ENCODE data around the gene OPCML.

The OPCML gene

DNA sequence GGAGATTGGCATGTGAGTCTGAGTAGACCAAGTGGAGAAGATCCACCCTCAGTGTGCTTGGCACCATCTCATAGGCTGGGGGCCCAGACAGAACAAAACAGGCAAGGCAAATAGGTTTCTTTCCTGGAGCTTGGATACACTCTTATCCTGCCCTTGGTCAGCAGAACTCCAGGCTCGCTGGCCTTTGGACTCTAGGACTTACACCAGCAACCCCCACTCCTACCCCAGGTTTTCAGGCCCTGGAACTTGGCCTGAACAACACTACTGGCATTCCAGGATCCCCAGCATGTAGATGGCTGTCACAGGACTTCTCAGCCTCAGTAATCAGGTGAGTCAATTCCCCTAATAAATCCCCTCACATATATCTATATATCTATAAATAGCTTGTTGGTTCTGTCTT is 637.7 kb downstream of the OPCML start:
- FAIRE-seq, result no peak

GRCh38 chr11:132892876-132893275 is 639.4 kb downstream of the OPCML start:
- DNase-seq (ENCODE audit: extremely low spot score, insufficient read length, low read depth), result no peak
- no peak for FAIRE-seq

More for the DNA sequence above, 637.7 kb downstream of the OPCML start:
- DNase-seq (ENCODE audit: extremely low spot score, insufficient read length, low read depth), result no peak

DNA sequence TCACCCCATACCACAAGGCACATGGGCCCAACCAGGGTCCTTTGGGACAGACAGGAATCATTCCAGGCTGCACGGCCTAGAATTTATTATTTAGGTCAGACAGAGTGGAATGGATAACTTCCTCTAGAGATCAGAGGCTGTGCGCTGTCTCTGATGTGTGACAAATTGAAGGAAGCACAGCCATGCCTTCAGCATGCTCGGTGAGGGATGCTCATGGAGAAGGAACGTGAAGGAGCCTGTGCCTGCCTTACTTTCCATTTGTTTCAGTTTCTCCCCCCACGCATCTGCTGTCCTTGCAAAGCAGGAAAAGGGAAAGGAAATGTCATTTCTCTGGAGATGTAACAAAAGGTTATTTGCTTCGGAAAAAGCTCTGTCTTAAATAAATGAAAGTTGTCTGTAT is 644.1 kb downstream of the OPCML start:
- FAIRE-seq (no peak), DNase-seq (ENCODE audit: extremely low spot score, insufficient read length, low read depth) (no peak)

GRCh38 chr11:132886335-132886734 is 646.0 kb downstream of the OPCML start:
- DNase-seq (ENCODE audit: extremely low spot score, insufficient read length, low read depth), result no peak
- FAIRE-seq, result no peak

- FAIRE-seq (no peak), DNase-seq (ENCODE audit: extremely low spot score, insufficient read length, low read depth) (no peak)
Measured at GRCh38 chr11:132883241-132883640, 649.1 kb downstream of the OPCML start.

DNA sequence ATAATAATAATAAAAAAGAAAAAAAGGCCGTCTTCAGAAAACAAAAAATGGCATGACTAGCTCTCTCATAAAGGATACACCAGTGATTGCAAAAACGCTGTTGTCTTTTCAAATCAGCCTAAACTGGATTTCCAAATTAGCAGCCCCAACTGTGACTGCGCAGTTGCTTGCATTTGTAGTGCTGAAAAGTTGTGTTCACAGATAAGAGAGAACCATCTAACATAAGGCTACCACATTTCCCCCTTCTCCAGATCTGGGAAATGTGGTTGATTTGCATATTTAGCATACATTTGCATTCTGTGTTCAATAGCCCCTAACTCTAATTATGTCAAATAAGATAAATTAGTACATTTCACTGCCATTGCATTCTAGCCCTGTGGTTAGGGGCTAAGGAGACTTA is 650.7 kb downstream of the OPCML start:
- DNase-seq (ENCODE audit: extremely low spot score, insufficient read length, low read depth), result no peak
- no peak for FAIRE-seq

DNA sequence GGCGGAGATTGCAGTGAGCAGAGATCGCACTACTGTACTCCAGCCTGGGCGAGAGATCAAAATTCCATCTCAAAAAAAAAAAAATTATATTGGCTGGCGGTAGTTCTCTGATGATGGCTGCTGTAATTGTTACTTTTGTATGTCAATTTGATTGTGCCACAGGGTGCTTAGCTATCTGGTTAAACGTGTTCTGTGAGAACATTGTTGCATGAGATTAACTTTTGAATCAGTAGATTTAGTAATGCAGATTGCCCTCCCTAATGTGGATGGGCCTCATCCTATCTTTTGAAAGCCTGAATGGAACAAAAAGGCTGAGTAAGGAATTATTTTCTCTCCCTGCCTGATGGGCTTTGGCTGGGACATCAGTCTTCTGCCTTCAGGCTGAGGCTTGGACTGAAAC is 654.2 kb downstream of the OPCML start:
- DNase-seq (ENCODE audit: extremely low spot score, insufficient read length, low read depth), result no peak
- FAIRE-seq, result no peak

DNA sequence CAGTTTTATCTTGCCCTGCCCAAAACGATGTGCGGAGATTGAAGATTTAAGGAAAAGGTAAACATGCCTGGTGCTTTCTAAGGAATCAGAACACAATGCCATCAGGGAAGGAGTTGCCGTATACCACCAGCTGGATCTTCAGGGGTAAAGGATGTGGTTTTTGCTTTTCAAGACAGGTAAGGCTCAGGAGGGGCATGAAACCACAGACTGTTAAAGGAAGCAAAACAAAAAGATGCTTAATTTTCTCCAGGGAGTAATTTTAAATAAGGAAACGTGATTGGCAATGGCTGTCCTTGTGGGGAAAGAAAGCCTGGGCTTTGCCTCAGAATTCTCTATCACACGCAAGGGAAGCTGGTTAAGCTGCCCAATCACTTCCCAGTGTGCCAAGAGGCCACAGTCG is 655.6 kb downstream of the OPCML start:
- DNase-seq (ENCODE audit: extremely low spot score, insufficient read length, low read depth), result no peak
- no peak for FAIRE-seq

- FAIRE-seq, result no peak
Measured at GRCh38 chr11:132876239-132876638, 656.1 kb downstream of the OPCML start.

GRCh38 chr11:132874638-132875037 is 657.7 kb downstream of the OPCML start:
- DNase-seq (ENCODE audit: extremely low spot score, insufficient read length, low read depth) (no peak), FAIRE-seq (no peak)

More at GRCh38 chr11:132876239-132876638, 656.1 kb downstream of the OPCML start:
- DNase-seq (ENCODE audit: extremely low spot score, insufficient read length, low read depth), result no peak

DNA sequence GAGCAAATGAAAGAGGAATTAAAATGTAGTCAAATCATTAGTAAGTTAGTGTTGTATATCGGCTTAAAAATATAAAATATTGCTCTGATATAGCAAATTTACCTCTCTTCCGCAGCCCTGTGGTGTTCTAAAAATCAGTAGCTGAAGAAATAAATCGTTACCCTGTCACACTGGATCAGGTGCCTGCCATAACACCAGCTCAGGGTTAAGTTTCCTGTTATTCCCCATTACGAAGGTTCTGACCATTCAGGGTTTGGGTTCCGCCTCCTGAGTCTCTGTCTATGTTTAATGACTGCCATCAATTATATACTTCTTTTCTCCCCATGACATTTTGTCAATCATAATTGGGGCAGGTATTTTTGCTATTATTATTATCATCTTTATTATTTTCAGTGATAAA is 658.5 kb downstream of the OPCML start:
- DNase-seq (ENCODE audit: extremely low spot score, insufficient read length, low read depth), result no peak
- FAIRE-seq, result no peak

GRCh38 chr11:132872211-132872610 is 660.1 kb downstream of the OPCML start:
- FAIRE-seq (no peak), DNase-seq (ENCODE audit: extremely low spot score, insufficient read length, low read depth) (no peak)

DNA sequence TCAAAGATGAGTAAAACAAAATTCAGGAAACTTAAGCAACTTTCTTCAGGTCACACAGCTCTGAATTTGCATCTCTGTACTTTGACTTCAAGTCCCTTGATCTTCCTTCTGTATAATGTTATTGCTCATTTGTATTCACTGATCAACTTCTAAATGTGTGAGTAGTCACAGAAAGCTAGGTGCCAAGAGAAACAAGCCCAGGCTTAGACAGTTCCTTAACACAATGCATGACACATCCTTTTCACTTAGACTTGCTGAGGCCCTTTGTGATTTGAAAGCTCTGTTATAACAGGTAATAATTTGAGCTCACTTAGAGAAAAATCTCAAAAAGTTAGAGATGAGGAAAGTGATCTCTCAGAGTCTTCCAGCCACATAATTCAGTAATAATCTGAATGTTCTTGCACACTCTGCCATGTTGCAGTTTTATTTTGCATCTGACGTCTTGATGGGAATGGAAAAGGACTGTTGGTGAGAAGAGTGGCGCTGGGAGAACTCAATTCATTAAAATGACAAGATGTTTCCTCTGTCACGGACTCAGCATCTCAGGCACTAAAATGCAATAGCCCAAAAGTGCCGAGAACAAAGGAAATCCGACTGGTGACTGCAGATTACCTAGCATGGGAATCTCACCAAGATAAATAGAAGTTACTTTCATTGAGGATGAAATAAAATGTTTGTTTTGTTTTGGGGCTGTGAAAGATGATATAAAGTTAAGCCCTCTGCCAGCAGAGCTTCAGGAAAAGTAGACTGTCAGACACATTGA is 665.3 kb downstream of the OPCML start:
- no peak for FAIRE-seq
- DNase-seq (ENCODE audit: extremely low spot score, insufficient read length, low read depth), result no peak

GRCh38 chr11:132865623-132866022 is 666.7 kb downstream of the OPCML start:
- no peak for DNase-seq (ENCODE audit: extremely low spot score, insufficient read length, low read depth)
- FAIRE-seq, result no peak

DNA sequence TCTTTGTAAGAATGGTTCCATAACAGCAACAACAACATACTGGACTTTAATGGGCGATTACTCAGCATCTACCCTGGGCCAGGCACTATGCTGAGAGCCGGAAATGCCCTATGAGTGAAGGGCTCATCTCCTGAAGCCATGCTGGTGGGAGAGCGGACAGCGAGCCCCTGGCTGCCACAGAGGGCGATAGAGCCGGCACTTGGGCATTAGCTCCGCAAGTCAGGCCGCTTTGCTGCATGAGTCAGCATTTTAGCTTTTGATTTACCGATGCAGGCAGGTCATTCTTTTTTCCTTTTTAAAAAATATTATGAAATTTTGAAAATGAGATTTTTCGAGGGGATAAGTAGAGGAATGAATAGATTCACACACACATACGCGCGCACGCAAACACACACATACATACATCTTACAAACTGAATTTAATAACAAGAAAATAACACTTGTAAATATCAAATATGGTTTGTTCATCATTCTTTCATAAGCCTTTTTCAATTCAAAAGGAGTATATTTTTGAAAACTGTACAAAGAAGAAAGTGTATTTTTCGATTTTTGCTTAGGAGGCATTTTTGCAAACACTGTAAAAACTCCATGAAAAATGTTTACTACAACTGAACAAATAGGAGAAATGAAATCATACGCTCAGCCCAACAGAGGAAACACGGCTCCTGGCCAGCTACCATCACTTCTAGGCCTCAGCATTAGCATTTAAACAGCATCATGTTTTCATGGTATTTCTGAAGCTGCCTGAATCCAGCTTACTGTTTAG is 667.3 kb downstream of the OPCML start:
- no peak for DNase-seq (ENCODE audit: extremely low spot score, insufficient read length, low read depth)
- FAIRE-seq, result no peak

GRCh38 chr11:132862933-132863332 is 669.4 kb downstream of the OPCML start:
- DNase-seq (ENCODE audit: extremely low spot score, insufficient read length, low read depth) (no peak), FAIRE-seq (no peak)

- no peak for DNase-seq (ENCODE audit: extremely low spot score, insufficient read length, low read depth)
- no peak for FAIRE-seq
Measured at GRCh38 chr11:132862137-132862536, 670.2 kb downstream of the OPCML start.

DNA sequence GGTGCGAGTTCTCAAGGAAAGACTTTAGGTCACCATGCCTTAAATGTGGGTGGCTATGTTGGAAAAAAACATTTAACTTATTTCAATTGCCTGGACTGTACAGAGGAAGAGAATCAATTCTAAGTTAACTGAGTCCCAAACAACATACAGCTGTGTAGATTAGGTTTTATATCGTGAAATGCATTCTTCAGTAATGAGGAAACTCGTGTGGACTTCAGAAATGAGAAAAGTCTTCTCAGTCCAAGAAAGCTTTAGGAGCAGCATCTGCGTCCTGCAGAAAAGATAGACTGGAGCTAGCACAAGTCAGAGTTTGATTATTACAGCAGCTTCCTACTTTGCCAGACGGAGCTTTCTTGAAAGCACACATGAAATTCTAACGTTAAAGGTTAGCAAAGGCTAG is 673.0 kb downstream of the OPCML start:
- FAIRE-seq (no peak), DNase-seq (ENCODE audit: extremely low spot score, insufficient read length, low read depth) (no peak)

GRCh38 chr11:132858223-132858622 is 674.1 kb downstream of the OPCML start:
- FAIRE-seq (no peak), DNase-seq (ENCODE audit: extremely low spot score, insufficient read length, low read depth) (no peak)

GRCh38 chr11:132856032-132856431 is 676.3 kb downstream of the OPCML start:
- DNase-seq (ENCODE audit: extremely low spot score, insufficient read length, low read depth), result no peak
- FAIRE-seq, result no peak

DNA sequence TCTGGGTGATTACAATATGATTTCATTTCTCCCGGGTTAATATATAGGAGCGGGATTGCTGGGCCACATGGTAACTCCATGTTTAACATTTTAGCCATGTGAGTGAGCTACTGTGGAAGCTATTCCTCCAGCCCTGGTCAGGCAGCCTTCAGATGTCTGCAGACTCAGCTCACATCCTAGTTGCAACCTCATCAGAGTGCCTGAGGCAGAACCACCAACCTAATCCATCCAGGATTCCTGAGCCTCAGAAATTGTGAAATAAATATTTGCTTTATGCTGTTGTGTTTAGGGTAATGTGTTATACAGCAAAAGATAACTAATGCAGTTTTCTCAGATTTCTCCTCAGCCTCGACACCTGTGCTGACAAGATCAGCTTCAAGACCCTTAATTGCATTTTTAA is 676.8 kb downstream of the OPCML start:
- FAIRE-seq, result no peak
- DNase-seq (ENCODE audit: extremely low spot score, insufficient read length, low read depth), result no peak

- DNase-seq (ENCODE audit: extremely low spot score, insufficient read length, low read depth), result no peak
- FAIRE-seq, result no peak
Measured at GRCh38 chr11:132853886-132854285, 678.4 kb downstream of the OPCML start.
